HG03045 (cell line): ENCODE measurements around the gene BMPR2.
"Not testable (repeated sequence)": the region's sequence is repeated elsewhere in the genome, so short reads cannot be mapped to it uniquely, and the experiment has no call there.

Experiments used
- ATAC-seq: cut with Tn5 transposase; IDR thresholded peaks from one replicate; pipeline ENCODE4 v1.9.1; 2021; ENCODE audit warnings: mild to moderate bottlenecking, moderate library complexity; ENCODE audit not compliant: unreplicated experiment

BMPR2 gene

DNA sequence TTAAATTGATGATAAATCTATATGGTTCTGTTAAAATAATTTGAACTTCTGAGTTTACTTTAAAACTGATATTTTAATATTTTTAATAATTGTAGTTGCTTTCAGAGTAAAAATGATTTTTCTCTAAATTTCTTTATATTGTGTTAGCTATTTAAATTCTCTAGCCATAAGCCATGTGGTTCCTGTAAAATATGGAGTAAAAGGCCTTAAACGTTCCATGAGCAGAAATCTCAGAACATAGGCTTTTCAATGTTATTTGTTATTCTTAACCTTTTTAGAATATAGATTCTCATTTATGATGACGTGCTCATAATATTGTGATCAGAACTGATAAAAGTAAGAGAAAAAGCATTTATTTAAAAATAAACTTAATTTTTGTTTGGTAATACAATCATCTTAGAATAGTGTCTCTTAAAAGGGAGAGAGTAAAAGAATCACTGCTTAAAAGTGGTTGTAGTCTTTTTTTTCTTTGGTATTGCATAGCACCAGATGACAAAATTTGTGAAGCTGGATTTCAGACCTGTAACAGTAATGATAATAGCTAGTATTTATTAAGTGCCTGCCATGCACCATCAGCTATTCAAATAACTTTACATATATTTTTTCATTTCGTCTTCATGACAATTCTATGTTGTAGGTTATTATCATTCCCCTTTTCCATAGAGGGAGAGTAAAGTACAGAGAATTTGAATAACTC, 2.7 kb downstream of the BMPR2 start:
- no peak for ATAC-seq

DNA sequence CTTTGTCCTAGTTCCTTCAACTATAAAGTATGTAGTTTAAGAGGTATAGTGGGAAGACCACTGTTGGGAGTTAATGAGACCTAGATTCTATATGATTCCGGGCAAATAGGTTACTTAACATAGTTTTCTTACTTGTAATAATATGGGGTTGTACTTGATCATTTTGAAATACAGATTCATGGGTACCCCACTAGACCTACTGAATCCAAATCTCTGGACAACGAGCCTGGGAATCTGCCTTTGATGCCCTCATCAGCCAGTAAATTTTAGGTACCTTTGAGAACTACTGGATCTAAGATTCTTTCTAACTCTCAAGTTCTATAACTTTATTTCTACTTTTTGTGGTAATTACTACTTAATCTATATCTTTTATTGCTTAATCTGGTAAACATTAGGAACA, 6.6 kb downstream of the BMPR2 start:
- ATAC-seq: no peak

DNA sequence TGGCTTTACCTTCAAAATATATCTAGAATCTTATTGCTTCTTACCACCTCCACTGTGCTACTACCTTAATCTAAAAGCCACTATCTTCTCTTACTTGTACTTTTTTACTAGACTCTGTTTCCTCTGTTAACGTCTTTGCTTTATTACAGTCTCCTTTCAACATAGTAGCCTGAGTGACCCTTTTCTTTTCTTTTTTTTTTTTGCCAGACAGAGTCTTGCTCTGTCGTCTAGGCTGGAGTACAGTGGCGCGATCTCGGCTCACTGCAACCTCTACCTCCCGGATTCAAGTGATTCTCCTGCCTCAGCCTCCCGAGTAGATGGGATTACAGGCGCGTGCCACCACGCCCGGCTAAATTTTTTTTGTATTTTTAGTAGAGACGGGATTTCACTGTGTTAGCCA, 10.4 kb downstream of the BMPR2 start:
- ATAC-seq: not testable (repeated sequence)

DNA sequence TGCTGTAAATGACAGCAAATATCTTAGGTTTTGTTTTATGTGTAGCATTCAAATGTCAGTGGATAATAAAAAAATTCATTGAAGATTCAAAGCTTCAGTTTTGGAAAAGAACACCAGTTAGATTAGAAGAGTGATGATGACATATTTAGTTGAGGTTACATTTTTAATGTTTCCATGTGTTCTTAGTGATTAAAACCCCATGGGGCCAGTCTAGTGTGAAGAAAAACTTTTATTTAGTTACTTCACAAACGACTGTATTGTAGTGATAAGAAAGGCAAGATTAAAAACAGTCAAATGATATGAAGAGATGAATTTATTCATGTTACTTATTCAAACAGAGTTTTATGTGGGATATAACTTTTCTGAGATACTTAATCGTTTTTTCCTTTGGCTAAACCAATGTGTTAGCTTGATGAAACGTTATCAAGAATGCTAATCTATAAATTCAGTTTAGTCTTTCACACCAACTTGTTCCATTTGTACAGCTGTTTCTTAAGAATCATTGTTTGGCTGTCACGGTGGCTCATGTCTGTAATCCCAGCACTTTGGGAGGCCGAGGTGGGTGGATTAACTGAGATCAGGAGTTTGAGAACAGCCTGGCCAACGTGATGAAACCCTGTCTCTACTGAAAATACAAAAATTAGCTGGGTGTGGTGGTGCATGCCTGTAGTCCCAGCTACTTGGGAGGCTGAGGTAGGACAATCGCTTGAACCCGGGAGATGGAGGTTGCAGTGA, 11.6 kb downstream of the BMPR2 start:
- ATAC-seq: no peak

DNA sequence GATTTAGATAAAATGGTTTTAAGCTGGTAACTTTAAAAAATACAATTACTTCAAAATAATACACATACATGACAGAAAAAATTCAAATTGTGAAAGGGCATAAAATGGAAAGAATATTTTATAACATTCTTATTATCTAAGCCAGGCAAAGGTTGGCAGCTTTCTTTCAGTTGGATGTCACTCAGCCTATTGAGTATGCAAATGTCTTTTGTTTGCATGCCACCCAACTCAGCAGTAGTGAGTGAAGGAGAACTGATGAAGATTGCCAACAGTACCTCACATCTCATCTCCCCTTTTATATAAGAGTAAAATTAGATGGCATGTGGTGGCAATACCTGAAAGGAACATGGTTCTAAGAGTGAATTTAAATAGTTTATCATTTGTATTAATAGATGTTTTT, 24.8 kb downstream of the BMPR2 start:
- no peak for ATAC-seq

DNA sequence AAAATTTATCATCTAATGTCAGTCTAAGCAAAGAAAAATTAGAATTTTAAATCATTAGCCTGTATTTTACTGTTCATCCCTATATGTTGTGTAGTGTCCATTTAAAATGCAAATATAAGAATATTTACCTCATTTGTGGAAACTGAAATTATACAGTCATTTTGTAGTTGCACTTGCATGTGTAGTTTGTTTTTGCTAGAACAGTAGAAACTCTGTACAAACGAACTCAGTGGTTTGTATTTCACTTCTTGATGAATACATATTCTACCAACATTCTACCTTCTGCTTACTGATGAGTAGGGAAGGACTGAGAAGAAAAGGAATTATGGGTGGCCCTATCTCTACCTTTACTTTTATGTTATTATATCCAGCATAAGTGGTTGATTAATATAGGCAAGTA, 29.7 kb downstream of the BMPR2 start:
- ATAC-seq: no peak

DNA sequence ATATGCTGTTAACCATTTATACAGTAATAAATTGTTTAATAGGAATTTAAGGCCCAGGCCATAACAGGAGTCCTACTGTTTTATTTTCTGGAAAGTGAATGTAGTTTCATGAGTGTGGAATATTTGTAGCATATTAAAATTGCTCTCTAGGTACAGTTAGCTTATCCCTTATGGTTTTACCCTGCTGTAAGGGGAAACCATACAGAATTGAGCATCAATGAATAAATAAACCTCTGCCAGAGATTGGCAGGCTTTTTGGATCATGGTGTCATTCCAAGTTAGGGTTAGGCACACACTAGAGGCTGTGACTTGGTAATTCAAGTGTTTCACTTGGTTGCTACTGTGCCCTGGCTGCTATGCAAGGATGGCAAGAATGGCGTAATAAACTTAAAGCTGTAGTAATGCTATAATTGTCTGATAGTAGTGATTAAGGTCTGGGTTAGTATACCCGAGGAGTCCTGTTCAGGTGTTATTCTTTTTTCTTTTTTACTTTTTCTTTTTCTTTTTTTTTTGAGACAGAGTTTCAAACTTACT, 30.4 kb downstream of the BMPR2 start:
- ATAC-seq: no peak

DNA sequence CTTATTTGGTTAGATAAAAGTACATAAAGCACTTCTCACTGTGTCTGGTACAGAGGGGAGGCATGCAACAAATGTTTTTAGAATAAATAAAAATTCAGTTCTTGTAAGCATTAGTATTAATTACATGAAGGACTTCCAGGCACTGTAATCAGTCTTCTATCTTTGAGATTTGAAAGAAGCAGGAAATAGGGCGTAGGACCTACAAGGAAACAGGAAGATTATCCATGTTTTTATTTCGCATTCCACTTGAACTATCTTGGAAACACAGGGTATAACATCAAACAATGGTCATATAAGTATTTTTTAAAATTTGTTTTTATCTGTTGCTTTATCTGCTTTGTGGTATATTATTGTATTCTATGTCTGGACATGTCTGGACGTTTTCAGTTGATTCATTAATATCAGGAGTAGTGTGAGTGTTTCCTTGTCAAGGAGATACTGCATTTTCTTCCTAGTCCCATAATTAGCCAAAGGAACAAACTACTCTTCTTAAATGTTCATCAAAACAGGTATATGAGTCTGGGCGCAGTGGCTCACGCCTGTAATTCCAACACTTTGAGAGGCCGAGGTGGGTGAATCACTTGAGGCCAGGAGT, 32.5 kb downstream of the BMPR2 start:
- no peak for ATAC-seq

DNA sequence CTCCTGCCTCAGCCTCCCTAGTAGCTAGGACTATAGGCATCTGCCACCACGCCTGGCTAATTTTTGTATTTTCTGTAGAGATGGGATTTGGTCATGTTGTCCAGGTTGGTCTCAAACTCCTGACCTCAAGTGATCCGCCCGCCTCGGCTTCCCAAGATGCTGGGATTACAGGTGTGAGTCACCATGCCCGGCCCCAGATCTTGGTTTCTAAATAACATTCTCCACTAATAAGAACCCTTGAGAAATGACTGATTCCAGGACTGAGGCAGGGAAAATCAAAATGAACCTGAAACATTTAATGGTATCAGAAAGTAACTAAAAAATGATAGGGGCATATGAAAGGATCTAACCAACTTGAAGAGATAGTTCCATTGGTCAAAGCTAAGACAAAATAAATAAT, 34.0 kb downstream of the BMPR2 start:
- ATAC-seq: no peak

DNA sequence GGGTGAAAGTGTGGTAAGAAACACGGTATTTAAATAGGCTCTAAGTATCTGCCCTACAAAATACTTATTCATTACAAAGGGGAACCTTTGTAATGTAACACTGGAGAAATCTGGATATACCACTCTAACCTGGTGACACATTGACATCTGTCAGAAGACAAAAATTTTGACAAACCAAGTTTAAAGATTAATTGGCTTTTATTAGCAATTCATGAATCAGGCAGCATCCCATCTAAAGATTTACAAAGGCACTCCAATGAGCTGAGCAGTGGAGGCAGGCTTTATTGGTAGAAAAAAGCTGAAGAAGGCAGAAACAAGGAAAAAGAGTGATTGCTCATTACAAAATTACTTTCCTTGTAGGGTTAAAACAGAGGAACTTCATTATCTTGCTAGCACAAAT, 35.0 kb downstream of the BMPR2 start:
- no peak for ATAC-seq

DNA sequence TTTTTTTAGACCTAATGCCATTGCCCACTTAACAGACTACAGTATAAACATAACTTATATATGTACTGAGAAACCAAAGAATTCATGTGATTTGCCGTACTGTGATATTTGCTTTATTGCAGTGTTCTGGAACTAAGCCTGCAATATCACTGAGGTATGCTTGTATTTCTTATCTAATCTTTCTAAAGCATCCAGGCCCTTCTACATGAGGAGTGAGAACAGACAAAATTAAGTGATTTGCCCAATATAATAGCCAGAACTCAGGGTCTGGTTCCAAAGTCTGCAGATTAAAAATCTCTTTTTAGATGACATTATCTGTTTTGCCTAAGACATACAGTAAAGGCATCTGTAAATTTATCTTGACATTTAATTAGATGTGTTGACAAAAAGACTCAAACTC, 41.9 kb downstream of the BMPR2 start:
- ATAC-seq: no peak

DNA sequence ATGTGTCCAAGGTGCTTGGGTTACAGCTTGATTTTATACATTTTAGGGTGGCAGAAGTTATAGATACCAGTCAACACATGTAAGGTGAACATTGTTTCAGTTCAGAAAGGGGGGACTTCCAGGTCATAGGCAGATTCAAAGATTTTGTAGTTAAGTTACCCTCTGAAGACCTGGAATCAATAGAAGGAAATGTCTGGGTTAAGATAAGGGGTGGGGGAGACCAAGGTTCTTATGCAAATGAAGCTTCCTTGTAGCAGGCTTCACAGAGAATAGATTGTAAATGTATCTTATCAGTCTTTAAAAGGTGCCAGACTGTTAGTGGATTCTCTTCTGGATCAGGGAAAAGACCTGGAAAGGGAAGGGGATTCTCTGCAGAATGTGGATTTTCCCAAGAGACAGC, 42.4 kb downstream of the BMPR2 start:
- no peak for ATAC-seq

DNA sequence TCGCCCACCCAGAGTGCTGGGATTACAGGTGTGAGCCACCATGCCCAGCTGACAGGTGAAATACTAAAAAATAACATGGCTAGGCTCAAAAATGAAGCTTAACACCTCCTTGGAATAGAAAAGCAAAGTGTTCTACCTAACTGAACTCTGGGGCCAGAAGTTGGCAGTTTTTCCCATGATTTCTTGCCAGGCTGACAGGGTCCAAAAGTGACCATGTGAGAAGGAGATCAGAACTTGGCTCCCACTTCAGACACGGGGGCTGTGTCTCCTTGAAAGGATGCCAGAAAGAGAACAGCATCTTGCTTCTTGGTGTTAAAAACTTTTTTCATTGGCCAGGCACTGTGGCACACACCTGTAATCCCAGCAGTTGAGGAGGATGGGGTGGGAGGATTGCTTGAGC, 47.0 kb downstream of the BMPR2 start:
- no peak for ATAC-seq

DNA sequence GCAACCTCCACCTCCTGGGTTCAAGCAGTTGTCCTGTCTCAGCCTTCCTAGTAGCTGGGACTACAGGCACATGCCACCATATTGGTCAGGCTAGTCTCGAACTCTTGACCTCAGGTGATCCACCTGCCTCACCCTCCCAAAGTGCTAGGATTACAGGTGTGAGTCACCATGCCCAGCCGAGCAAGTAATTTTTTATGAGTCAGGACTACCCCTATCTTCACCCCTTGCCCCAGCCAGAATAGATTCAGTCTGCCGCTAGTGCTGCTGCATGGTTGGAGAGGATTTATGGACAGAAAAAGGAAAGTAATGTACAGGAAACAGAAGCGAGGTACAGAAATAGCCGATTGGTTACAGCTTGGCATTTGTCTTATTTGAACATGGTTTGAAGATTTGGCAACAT, 48.9 kb downstream of the BMPR2 start:
- no peak for ATAC-seq

DNA sequence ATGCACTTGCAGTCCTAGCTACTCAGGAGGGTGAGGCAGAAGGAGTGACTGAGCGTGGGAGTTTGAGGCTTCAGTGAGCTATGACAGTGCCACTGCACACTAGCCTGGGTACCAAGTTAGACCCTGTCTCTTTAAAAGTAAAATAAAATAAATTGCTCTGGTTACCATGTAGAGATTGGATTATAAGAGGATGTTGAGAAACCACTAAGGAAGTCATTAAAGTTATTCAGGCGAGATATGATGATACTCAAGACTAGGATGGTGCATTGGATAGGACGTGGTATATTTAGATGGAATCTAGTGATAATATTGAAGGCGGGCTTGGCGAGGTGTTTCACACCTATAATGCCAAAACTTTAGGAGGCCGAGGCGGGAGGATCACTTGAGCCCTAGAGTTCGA, 50.6 kb downstream of the BMPR2 start:
- no peak for ATAC-seq

DNA sequence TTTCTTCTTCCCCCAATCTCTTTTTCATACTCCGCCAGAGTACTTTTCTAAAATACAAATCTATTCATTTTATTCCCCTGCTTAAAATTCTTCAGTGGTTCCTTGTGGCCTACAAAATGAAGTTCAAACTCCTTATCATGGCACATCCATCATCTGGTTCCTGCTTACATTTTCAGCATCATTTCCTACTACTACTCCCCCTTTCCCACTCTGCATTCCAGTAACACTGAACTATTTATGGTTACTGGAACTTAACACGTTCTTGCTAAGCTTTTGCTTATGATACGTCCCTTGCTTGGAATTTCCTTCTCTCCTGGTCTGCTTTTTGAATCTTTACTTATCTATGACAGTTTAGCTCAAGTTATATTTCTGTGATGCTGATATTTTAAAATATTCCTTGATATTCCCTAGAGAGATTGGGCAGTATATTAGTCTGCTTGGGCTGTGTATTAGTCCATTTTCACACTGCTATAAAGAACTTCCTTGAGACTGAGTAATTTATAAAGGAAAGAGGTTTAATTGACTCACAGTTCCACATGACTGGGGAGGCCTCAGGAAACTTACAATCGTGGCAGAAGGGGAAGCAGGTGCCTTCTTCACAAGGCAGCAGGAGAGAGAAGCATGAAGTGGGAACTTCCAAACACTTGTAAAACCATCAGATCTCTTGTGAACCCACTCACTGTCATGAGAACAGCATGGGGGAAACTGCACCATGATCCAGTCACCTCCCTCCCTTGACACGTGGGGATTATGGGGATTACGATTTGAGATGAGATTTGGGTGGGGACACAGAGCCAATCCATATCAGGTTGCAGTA, 53.2 kb downstream of the BMPR2 start:
- no peak for ATAC-seq

DNA sequence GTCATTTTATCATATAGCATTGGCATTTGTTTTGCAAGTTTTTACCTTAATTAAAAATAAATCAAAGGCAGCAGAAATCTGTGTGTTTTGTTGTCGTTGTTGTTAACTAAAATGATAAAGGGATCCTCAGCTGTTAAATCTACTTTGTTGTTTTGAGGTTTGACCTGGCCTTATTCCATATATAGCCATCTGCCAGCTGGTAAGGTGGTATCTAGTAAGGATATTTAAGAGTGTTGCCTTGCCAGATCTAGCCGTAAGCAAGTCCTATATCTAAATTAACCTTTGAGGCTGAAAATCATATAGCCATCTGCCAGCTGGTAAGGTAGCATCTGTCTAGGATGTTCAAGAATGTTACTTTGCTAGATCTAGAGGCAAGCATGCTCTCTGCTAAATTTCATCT, 56.6 kb downstream of the BMPR2 start:
- no peak for ATAC-seq

DNA sequence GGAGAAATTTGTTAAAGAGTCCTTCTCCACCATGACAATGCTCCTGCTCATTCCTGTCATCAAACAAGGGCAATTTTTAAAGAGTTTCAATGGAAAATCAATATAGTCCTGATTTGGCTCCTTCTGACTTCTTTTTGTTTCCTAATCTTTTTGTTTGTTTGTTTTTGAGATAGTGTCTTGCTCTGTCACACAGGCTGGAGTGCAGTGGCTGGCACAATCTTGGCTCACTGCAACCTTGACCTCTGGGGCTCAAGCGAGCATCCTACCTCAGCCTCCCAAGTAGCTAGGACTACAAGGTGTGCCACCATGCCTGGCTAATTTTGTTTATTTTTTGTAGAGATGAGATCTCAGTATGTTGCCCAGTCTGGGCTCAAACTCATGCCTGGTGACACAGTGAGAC, 58.3 kb downstream of the BMPR2 start:
- no peak for ATAC-seq

DNA sequence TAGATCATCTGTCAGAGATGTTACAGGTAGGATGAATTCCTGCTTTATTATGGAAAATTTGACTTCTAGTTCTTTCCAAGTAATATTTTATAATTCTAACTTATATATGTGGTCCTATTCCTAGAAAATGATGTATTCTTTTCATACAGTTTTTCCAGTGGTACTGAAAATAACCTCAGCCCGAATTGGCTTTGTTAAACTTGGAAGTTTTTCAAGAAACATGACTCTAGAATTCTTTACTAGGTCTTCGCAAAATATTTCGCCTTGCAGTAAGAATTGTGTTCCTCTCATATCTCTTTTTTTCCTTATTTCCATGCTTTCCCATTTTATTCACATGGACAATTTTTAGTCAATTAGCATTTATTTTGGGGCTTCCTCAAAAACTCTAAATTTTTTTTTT, 60.5 kb downstream of the BMPR2 start:
- ATAC-seq: no peak

DNA sequence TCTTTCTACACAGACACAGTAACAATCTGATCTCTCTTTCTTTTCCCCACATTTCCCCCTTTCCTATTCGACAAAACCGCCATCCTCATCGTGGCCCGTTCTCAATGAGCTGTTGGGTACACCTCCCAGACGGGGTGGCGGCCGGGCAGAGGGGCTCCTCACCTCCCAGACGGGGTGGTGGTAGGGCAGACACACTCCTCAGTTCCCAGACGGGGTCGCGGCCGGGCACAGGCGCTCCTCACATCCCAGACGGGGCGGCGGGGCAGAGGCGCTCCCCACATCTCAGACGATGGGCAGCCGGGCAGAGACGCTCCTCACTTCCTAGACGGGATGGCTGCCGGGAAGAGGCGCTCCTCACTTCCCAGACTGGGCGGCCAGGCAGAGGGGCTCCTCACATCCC, 64.0 kb downstream of the BMPR2 start:
- ATAC-seq: not testable (repeated sequence)

DNA sequence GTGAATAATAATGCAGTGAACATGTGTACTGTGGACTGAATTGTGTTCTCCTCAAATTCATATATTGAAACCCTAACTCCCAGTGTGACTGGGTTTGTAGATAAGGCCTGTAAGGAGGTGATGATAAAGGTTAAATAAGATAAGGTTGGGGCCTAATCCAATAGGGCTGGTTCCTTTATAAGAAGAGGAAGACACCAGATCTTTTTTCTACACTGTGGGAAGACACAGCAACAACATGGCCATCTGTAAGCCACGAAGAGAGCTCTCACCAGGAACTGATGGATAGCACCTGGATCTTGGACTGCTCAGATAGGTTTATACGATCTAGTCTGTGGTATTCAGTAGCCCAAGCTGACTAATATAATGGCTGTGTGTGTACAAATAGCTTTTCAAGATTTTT, 66.8 kb downstream of the BMPR2 start:
- ATAC-seq: no peak
